Activated gamma-delta T cell (primary cell): ENCODE data around the gene HYCC1.
A peak's percentile ranks its signal among the peaks of the same experiment; 100 is the strongest.

Experiments used
- DNase-seq: peaks from one replicate; lab custom pipeline; 2025; lab: John Stamatoyannopoulos, UW

Gene HYCC1

GRCh38 chr7:23016345-23017253, 2.7 kb upstream of the HYCC1 start:
- DNase-seq, result no peak

- DNase-seq, result no peak
These were observed 751 bp upstream of the HYCC1 start for GRCh38 chr7:23014681-23015080.

GRCh38 chr7:23012908-23013714, 819 bp downstream of the HYCC1 start:
- DNase-seq, result peak; percentile 20

DNA sequence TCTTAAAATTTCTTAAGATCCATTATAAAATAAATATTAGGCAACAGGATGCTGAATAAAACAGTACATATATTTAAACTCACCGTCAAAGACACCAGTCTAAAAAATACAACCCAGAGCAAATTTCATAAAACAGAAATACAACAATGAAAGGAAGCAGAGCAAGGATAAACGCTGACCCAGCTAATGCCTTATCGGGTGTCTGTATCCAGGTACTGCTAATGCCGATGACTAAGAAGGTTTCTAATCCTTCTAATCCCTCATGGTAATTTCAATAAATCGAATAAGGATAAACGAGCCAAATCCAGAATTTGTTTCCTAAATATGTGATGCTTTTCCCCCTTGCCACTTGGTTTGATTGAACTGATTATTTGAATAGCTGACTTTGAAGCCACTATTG, 1.7 kb downstream of the HYCC1 start:
- DNase-seq, result no peak

- no peak for DNase-seq
These were observed 2.6 kb downstream of the HYCC1 start for GRCh38 chr7:23011222-23011924.

DNA sequence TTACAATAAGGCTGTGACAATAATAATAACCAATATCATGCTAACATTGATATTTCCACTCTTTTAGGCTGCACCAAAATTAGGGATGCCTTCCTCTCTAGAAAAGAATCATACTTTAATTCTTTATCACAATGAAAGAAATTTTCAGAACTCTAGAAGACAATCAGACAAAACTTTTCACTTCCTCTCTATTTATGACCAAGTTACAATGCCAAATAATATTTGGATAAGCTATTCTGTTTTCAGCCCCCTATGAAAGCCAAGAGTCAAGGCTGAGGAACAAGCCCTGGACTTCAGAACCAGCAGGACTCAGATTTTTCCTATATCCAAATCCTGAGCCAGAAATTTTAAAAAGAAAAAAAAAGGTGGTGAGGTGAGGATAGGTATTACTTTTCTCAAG, 4.6 kb downstream of the HYCC1 start:
- DNase-seq, result no peak

- DNase-seq, result no peak
These were observed 9.7 kb downstream of the HYCC1 start for GRCh38 chr7:23004247-23004520.

- no peak for DNase-seq
These were observed 10.3 kb downstream of the HYCC1 start for GRCh38 chr7:23003505-23004246.

DNA sequence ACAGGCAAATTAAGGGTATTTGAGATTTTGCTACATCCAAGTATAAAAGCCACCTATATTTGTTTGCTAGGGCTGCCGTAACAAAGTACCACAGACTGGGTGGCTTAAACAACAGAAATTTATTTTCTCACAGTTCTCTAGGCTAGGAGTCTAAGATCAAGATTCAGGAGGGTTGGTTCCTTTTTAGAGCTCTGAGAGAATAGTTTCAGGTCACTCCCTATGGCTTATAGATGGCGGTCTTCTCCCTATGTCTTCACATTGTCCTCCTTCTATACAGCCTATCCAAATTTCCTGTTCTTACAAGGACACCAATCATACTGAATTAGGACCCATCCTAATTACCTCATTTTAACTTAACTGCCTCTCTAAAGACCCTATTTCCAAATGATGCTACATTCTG, 11.2 kb downstream of the HYCC1 start:
- no peak for DNase-seq

DNA sequence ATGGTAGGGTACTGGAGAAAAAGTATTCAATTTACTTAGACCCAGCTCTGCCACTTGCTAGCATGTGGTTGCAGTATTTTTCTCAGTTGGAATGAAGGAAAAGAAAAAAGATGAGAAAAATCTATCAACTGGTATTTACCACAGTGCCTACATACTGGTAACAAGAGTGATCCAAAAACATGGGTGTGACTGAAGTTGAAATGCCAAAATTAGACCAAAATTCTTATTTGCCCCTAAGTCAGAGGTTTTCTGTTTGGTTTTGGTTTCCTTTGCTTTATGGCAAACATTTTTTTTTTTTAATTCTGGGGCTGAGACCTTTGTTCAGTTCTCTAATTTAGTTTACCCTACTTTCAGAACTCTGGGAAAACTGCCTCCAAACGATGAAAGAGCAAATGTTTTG, 12.3 kb downstream of the HYCC1 start:
- no peak for DNase-seq

DNA sequence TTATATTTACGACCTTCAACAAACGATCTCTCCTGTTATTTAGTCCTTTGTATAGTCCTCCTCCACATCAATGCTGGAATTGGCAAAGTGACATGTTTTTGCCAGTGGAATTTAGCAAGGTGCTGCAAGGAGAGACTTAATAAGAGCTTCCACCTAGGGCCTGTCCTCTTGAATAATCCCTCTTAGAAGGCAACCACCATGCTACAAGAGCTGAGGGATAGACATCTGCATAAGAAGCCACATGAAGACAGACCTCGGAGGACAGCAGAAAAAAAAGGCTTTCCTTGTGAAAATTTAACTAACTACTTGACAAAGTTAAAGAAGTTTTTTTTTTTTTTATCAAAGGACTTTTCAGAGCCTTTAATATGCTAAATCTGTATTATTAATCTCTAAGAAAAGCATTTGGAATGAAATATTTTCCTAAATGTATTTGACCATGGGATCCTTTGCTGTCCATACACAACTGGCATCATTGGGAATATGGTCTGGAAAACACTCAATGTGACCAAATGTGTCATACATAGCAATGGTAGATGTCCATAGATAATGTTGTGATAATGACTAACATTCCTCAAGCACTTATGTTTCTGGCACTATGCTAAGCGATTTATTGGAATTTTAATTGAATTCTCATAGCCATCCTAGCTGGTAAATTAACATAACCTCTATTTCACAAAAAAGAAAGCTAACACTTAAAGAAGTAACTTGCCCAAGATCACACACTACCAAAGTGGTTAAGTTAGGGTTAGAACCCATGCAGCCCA, 13.2 kb downstream of the HYCC1 start:
- DNase-seq, result no peak

- no peak for DNase-seq
These were observed 15.4 kb downstream of the HYCC1 start for GRCh38 chr7:22998519-22998896.

DNA sequence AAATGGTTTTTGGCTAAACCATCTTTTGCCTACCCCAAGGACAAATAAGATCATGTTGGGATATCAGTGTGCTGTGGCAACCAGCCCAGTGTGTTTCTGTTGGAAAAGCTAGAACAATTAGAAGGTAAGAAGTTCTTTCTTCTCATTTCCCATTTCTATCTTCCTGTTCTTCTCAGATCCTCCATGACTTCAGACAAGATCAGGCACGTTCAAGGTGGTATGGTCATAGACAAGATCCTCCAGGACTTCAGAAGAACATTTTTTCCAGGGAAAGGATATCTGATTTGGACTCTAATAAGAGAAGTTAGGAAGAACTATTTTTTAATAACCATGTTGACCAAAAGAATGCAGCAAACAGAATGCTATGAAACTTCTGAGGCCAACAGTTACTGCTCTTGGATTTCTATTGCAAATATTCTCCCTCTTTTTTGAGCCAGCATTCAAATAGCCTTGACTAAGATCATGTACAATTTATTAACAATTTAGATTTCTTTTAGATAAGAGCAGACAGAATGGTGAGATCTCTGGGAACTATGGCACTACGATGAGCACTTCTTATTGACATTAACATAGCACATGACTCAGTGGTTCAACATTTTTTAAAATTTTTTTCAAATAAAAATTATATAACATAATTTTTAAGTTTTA, 15.9 kb downstream of the HYCC1 start:
- no peak for DNase-seq

DNA sequence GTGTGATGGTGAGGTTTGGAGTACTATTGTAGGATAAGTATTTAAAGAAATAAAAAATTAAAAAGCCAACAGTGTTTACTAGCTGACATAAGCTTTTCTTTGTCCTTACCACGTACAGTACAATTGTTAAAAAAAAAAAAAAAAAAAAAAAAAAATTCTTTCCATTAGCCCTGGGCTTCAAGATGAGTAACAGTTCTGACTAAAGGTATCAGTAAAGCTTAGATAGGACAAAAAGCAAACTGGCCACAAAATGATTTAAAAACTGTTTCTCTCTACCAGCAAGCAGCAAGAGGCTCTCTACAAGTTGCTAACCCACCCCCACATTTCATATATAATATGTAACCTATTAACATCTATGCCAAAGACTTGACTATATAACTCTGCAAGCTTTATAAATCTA, 17.5 kb downstream of the HYCC1 start:
- no peak for DNase-seq

GRCh38 chr7:22995011-22995410, 18.9 kb downstream of the HYCC1 start:
- DNase-seq, result no peak

- no peak for DNase-seq
These were observed 20.8 kb downstream of the HYCC1 start for GRCh38 chr7:22992874-22993840.

DNA sequence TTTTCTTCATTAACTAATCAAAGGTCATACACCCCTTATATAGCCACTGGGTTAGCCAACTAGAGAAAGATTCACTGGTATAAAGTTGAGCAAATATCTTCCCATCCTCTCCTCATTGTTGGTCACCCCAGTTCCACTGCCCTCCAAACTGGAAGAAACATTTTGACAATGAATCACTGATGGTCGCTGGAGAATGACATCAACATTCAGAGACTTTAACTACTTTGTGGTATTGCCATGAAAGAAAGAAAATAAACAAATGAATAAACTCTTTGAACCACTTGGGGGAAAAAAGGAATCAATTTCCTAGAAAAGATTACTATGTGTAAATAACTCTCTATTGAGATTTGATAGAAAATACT, 23.4 kb downstream of the HYCC1 start:
- DNase-seq, result no peak

- no peak for DNase-seq
These were observed 24.0 kb downstream of the HYCC1 start for GRCh38 chr7:22989643-22990587.

GRCh38 chr7:22985436-22985835, 28.5 kb downstream of the HYCC1 start:
- DNase-seq, result no peak
